Prostate gland (tissue), 2 donors: ENCODE results near the gene PDE1C.

Experiments
- CTCF ChIP-seq, 4 experiments: fragments of 200-600 bp in 2 of 4; fragments of 450-650 bp in 2 of 4; sonication (generic) in 2 of 4; IDR thresholded peaks; 1 replicate in 3 of 4; 2 replicates in 1 of 4; pipeline ENCODE4 v1.5.1; 2016 to 2019; ENCODE audit warnings: antibody characterized with exemption in 4 of 4, mild to moderate bottlenecking in 2 of 4, moderate library complexity in 2 of 4
- POLR2A ChIP-seq: fragments of 450-650 bp; IDR thresholded peaks from one replicate; pipeline ENCODE4 v1.6.1; 2016; ENCODE audit warnings: antibody characterized with exemption, mild to moderate bottlenecking

- TF ChIP-seq CTCF (IDR thresholded peaks at IDR 0.05): no peak
- TF ChIP-seq POLR2A: no peak
These were observed 132.2 kb downstream of the PDE1C start for GRCh38 chr7:31937982-31938381.
